ENCODE data around the gene DYSF. TPM values are rescaled to one million over a fixed set of nuclear protein-coding genes. Genes with fewer than 3 reads are reported as not detected.
A peak's percentile ranks its signal among the peaks of the same experiment; 100 is the strongest.

DYSF gene
- total and polyA plus RNA-seq, 3 donors from 2014 or later, result 6.8 to 10.9 (median 8.9) TPM

GRCh38 chr2:71668326-71669057 lies 215.1 kb downstream of the DYSF start:
- Histone ChIP-seq H3K36me3 (ENCODE audit: low read depth, missing control alignments) (no peaks in the 10 kb centered on the region), H3K4me1 (no peaks in the 10 kb centered on the region), H3K9me3 (no peaks in the 10 kb centered on the region), H3K4me3 (no peak overlapping the region), H3K27me3 (no peaks in the 10 kb centered on the region), H3K27ac (no peak overlapping the region)
- TF ChIP-seq CTCF (IDR thresholded peaks at IDR 0.05) (no peak), POLR2A (IDR thresholded peaks at IDR 0.05) (no peak)
- 87 to 93% methylated on average over 13 to 17 of the region's 17 CpGs for WGBS, 2 donors
- intact Hi-C loops (cut with DNase I; ENCODE audit: low total_unique reads), result no loop called here
- peak; percentile 9 for DNase-seq

- WGBS, 2 donors, result 83 to 87% methylated on average over 9 of the region's 9 CpGs
- no peak for TF ChIP-seq CTCF (IDR thresholded peaks at IDR 0.05)
- no peak for TF ChIP-seq POLR2A (IDR thresholded peaks at IDR 0.05)
- no peak for DNase-seq
Observed at GRCh38 chr2:71669058-71669456, 215.7 kb downstream of the DYSF start.

GRCh38 chr2:71669628-71670429 lies 216.5 kb downstream of the DYSF start:
- no peaks in the 10 kb centered on the region for H3K4me1 ChIP-seq
- no peaks in the 10 kb centered on the region for H3K9me3 ChIP-seq
- DNase-seq, result no peak
- TF ChIP-seq CTCF (IDR thresholded peaks at IDR 0.05) (no peak), POLR2A (IDR thresholded peaks at IDR 0.05) (no peak)
- no peaks in the 10 kb centered on the region for H3K36me3 ChIP-seq (ENCODE audit: low read depth, missing control alignments)
- H3K27me3 ChIP-seq, result no peaks in the 10 kb centered on the region
- 95 to 96% methylated on average over 8 of the region's 8 CpGs for WGBS, 2 donors
- no peak overlapping the region for H3K4me3 ChIP-seq
- no peak overlapping the region for H3K27ac ChIP-seq
- intact Hi-C loops (cut with DNase I; ENCODE audit: low total_unique reads), result no loop called here

More at GRCh38 chr2:71669058-71669456, 215.7 kb downstream of the DYSF start:
- H3K36me3 ChIP-seq (ENCODE audit: low read depth, missing control alignments), result no peaks in the 10 kb centered on the region
- H3K4me3 ChIP-seq, result no peak overlapping the region
- H3K4me1 ChIP-seq, result no peaks in the 10 kb centered on the region
- no peaks in the 10 kb centered on the region for H3K27me3 ChIP-seq
- H3K27ac ChIP-seq, result no peak overlapping the region
- intact Hi-C loops (cut with DNase I; ENCODE audit: low total_unique reads), result no loop called here
- H3K9me3 ChIP-seq, result no peaks in the 10 kb centered on the region

GRCh38 chr2:71670430-71670795 lies 217.1 kb downstream of the DYSF start:
- no peaks in the 10 kb centered on the region for H3K9me3 ChIP-seq
- 85 to 98% methylated on average over 4 of the region's 4 CpGs for WGBS, 2 donors
- intact Hi-C loops (cut with DNase I; ENCODE audit: low total_unique reads), result no loop called here
- TF ChIP-seq CTCF (IDR thresholded peaks at IDR 0.05), result no peak
- H3K4me3 ChIP-seq, result no peak overlapping the region
- H3K27ac ChIP-seq, result no peak overlapping the region
- H3K27me3 ChIP-seq, result no peaks in the 10 kb centered on the region
- H3K36me3 ChIP-seq (ENCODE audit: low read depth, missing control alignments), result no peaks in the 10 kb centered on the region
- H3K4me1 ChIP-seq, result no peaks in the 10 kb centered on the region
- DNase-seq, result no peak
